Keratinocyte (primary cell): ENCODE data around the gene ALK. TPM values are rescaled to one million over a fixed set of nuclear protein-coding genes. Genes with fewer than 3 reads are reported as not detected.

ENCODE experiments used
- DNase-seq: peaks from one replicate; pipeline ENCODE4 v3.0.0-alpha.2; 2011; ENCODE audit warnings: low read depth, missing footprints, low spot score
- FAIRE-seq: peaks from 2 replicates; lab custom pipeline; 2011; peaks lifted over from hg19 to GRCh38; lab: Jason Lieb, UNC
- H2AFZ ChIP-seq: 2 replicates; pipeline ENCODE4 v1.6.0; 2012; ENCODE audit warnings: low read length, control low read depth, inconsistent platforms; ENCODE audit not compliant: control insufficient read depth
- H3K27ac ChIP-seq: 2 replicates; pipeline ENCODE4 v1.5.1; 2011; ENCODE audit warnings: low read length; ENCODE audit not compliant: control insufficient read depth, insufficient read depth
- H3K27me3 ChIP-seq: 3 replicates; pipeline ENCODE4 v1.6.0; 2011; ENCODE audit warnings: low read length; ENCODE audit not compliant: control insufficient read depth, insufficient read depth; ENCODE audit errors: extremely low read depth
- H3K36me3 ChIP-seq, 2 experiments: 2 replicates in 1 of 2; 3 replicates in 1 of 2; pipeline ENCODE4 v1.5.1; 2011; ENCODE audit warnings: low read length in 2 of 2, mild to moderate bottlenecking in 1 of 2; ENCODE audit not compliant: control insufficient read depth in 2 of 2, insufficient read depth in 2 of 2; ENCODE audit errors: extremely low read depth in 1 of 2
- H3K4me1 ChIP-seq: 3 replicates; pipeline ENCODE4 v1.5.1; 2011; ENCODE audit warnings: low read length; ENCODE audit not compliant: control insufficient read depth, insufficient read depth; ENCODE audit errors: extremely low read depth
- H3K4me2 ChIP-seq: 3 replicates; pipeline ENCODE4 v1.6.0; 2011; ENCODE audit warnings: low read depth, low read length; ENCODE audit not compliant: control insufficient read depth, insufficient read depth; ENCODE audit errors: extremely low read depth
- H3K4me3 ChIP-seq, 3 experiments: fragments of 200-600 bp in 1 of 3; sonication (generic) in 1 of 3; 2 replicates in 2 of 3; 3 replicates in 1 of 3; pipeline ENCODE4 v1.5.1; 2011 to 2016; ENCODE audit warnings: low read length in 3 of 3, mild to moderate bottlenecking in 3 of 3, control low read depth in 2 of 3, inconsistent platforms in 1 of 3, low read depth in 1 of 3, mixed read lengths in 1 of 3, mixed run types in 1 of 3, moderate library complexity in 1 of 3; ENCODE audit not compliant: control insufficient read depth in 2 of 3, insufficient read depth in 2 of 3; ENCODE audit errors: extremely low read depth in 1 of 3
- H3K79me2 ChIP-seq: 2 replicates; pipeline ENCODE4 v1.6.0; 2012; ENCODE audit warnings: low read length; ENCODE audit not compliant: control insufficient read depth, insufficient read depth
- H3K9ac ChIP-seq: 3 replicates; pipeline ENCODE4 v1.6.0; 2011; ENCODE audit warnings: low read length; ENCODE audit not compliant: control insufficient read depth, insufficient read depth; ENCODE audit errors: extremely low read depth
- H3K9me1 ChIP-seq: 3 replicates; pipeline ENCODE4 v1.6.0; 2011; ENCODE audit warnings: low read length; ENCODE audit not compliant: control insufficient read depth, insufficient read depth; ENCODE audit errors: extremely low read depth
- H3K9me3 ChIP-seq: 2 replicates; pipeline ENCODE4 v1.5.1; 2012; ENCODE audit warnings: low read depth, low read length; ENCODE audit not compliant: control insufficient read depth
- H4K20me1 ChIP-seq: 3 replicates; pipeline ENCODE4 v1.6.0; 2011; ENCODE audit warnings: low read length; ENCODE audit not compliant: control insufficient read depth, insufficient read depth; ENCODE audit errors: extremely low read depth
- EZH2 ChIP-seq: IDR thresholded peaks from one replicate; pipeline ENCODE4 v1.6.1; 2012; ENCODE audit warnings: inconsistent platforms, mild to moderate bottlenecking, low read length, moderate library complexity
- dilution Hi-C: fragments of 300-500 bp; cut with MboI; formaldehyde crosslinking; loops from one replicate; pipeline ENCODE4 v1.7.0; 2020; ENCODE audit warnings: low sequenced_read_pairs; ENCODE audit not compliant: extremely low pct_ligation_motif_present
- polyA plus RNA-seq, 5 experiments: library from polyadenylated mRNA; depleted of rRNA in 3 of 5; stranded (reverse) in 3 of 5; stranded (forward) in 1 of 5; unstranded in 1 of 5; fragments of >200 nt; gene quantifications; 1 replicate in 1 of 5; 2 replicates in 3 of 5; 3 replicates in 1 of 5; pipeline versions ENCODE4 v1.2.1 to v1.2.3, GENCODE V29; 2011 to 2012; ENCODE audit warnings: missing spikeins in 2 of 5, low read depth in 1 of 5, low replicate concordance in 1 of 5
- TF ChIP-seq, protein P1 (sequence below), 3 experiments: IDR thresholded peaks in 1 of 3; conservative IDR thresholded peaks in 1 of 3; optimal IDR thresholded peaks in 1 of 3; 2 replicates in 2 of 3; 3 replicates in 1 of 3; pipeline versions ENCODE3 to v1.5.1; 2011; ENCODE audit warnings: low read length in 3 of 3, mild to moderate bottlenecking in 3 of 3, moderate library complexity in 2 of 3, control low read depth in 1 of 3, inconsistent platforms in 1 of 3; ENCODE audit not compliant: insufficient read depth in 2 of 3; ENCODE audit errors: extremely low read depth in 1 of 3

The ALK gene
- polyA plus RNA-seq, 1 donor (not counting 4 experiments of a cell fraction or from before 2014, with no cell fraction given) = not detected

DNA sequence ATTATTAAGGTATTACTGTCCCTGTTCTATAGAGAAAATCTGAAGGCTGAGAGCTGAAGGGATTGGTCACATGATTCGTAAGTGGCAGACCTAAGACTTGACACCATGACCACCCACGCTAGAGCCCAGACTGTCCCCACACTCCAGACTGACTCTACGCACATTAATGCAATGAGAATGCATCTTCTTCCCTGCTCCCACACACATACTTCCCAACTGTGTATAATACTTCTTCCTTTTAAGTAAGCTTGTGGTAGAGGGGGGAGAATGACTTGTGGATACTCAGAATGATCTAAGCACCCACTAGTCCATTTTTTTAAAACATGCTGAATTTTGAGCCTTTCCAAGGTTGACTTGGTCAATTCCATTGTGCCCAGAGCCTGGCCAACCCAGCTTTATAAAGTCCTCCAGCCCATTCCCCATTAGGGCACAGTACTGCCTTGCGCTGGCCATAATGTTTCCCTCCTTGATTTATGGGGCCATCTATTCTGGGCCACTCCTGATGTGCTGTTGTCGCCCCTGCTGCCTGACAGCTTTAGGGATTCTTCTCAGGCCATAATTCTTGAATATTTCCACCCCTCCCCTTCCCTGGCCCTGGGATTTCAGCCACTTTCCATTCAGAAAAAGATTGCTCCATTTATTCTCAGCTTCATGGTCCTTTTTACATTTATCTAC lies 28.7 kb downstream of the ALK start:
- DNase-seq = no peak
- dilution Hi-C loops = no loop called here
- H3K36me3 ChIP-seq = no peaks in the 10 kb centered on the region
- H2AFZ ChIP-seq = no peak overlapping the region
- FAIRE-seq = no peak
- H3K4me3 ChIP-seq = no peak overlapping the region
- no peak overlapping the region for H3K9ac ChIP-seq
- no peaks in the 10 kb centered on the region for H3K79me2 ChIP-seq
- peaks cover 19% of the 10 kb centered on the region for H3K27me3 ChIP-seq
- TF ChIP-seq, protein P1, sequence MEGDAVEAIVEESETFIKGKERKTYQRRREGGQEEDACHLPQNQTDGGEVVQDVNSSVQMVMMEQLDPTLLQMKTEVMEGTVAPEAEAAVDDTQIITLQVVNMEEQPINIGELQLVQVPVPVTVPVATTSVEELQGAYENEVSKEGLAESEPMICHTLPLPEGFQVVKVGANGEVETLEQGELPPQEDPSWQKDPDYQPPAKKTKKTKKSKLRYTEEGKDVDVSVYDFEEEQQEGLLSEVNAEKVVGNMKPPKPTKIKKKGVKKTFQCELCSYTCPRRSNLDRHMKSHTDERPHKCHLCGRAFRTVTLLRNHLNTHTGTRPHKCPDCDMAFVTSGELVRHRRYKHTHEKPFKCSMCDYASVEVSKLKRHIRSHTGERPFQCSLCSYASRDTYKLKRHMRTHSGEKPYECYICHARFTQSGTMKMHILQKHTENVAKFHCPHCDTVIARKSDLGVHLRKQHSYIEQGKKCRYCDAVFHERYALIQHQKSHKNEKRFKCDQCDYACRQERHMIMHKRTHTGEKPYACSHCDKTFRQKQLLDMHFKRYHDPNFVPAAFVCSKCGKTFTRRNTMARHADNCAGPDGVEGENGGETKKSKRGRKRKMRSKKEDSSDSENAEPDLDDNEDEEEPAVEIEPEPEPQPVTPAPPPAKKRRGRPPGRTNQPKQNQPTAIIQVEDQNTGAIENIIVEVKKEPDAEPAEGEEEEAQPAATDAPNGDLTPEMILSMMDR (optimal IDR thresholded peaks at IDR 0.05 in 1 of 3, IDR thresholded peaks at IDR 0.05 in 1 of 3, conservative IDR thresholded peaks at IDR 0.05 in 1 of 3; ENCODE audit: extremely low read depth in 1 of 3, insufficient read depth in 2 of 3, low read length in 3 of 3) = no peak
- no peak for TF ChIP-seq EZH2
- H3K4me1 ChIP-seq = no peaks in the 10 kb centered on the region
- no peak overlapping the region for H3K4me2 ChIP-seq
- no peak overlapping the region for H3K27ac ChIP-seq
- no peaks in the 10 kb centered on the region for H4K20me1 ChIP-seq
- no peaks in the 10 kb centered on the region for H3K9me1 ChIP-seq
- H3K9me3 ChIP-seq = no peaks in the 10 kb centered on the region

DNA sequence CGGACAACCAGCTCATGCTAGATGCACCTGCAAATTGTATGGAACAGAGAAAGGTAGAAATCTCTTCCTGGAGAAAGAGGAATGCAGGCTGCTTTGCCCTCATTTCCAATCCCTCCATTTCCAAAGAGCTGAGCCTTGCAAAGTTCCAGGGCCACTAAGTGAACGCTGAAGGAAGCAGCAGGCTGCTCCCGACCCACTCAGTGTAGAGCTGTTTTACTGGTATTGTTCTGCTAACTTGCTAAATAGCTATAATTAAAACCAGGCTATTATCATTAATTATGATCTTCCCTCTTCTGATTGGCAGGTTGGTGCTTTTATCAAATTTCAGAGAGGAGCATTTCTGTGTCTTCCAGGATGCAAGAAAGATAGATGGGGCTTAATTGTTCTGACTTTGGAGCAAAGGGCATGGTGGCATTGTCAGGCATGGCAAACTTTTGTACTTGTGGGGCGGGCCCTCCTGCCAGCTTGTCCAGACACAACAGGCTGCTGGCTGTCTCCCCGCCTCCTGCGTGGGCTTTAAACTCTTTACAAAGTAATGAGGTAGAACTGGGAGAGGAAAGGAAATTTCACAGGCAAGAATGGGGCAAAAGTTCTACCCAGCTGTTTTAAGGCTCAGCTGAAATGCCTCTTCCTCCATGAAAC lies 40.2 kb downstream of the ALK start:
- H3K4me3 ChIP-seq = no peak overlapping the region
- no peak for FAIRE-seq
- dilution Hi-C loops = no loop called here
- H3K79me2 ChIP-seq = no peaks in the 10 kb centered on the region
- H4K20me1 ChIP-seq = no peaks in the 10 kb centered on the region
- no peaks in the 10 kb centered on the region for H3K9me1 ChIP-seq
- H3K27ac ChIP-seq = no peak overlapping the region
- H3K36me3 ChIP-seq = no peaks in the 10 kb centered on the region
- H3K9me3 ChIP-seq = no peaks in the 10 kb centered on the region
- peaks cover 5% of the 10 kb centered on the region for H3K27me3 ChIP-seq
- no peak overlapping the region for H2AFZ ChIP-seq
- no peaks in the 10 kb centered on the region for H3K4me1 ChIP-seq
- TF ChIP-seq, protein P1 (optimal IDR thresholded peaks at IDR 0.05 in 1 of 3, IDR thresholded peaks at IDR 0.05 in 1 of 3, conservative IDR thresholded peaks at IDR 0.05 in 1 of 3; ENCODE audit: extremely low read depth in 1 of 3, insufficient read depth in 2 of 3, low read length in 3 of 3) = no peak
- no peak for TF ChIP-seq EZH2
- H3K4me2 ChIP-seq = no peak overlapping the region
- DNase-seq = no peak
- no peak overlapping the region for H3K9ac ChIP-seq
